ENCODE data around the gene TMEM53. TPM values are rescaled to one million over a fixed set of nuclear protein-coding genes. Genes with fewer than 3 reads are reported as not detected.

TMEM53 gene
- total RNA-seq, 1 experiment from 2014 or later = 6.2 TPM

GRCh38 chr1:44685881-44686280 is 11.6 kb upstream of the TMEM53 start:
- H2BK5ac ChIP-seq (ENCODE audit: insufficient read length, low read length) = no peak overlapping the region
- H2BK12ac ChIP-seq (ENCODE audit: insufficient read length, low read depth, low read length) = no peak overlapping the region
- H3K4ac ChIP-seq (ENCODE audit: low read depth, low read length) = no peak overlapping the region
- Mint-ChIP-seq H3K4me3 (no peak overlapping the region), H3K27ac (peak overlapping the region; percentile 7 to 66 (median 54); a peak in 2 of 7 replicates), H3K9me3 (no peaks in the 10 kb centered on the region; a peak in 1 of 5 replicates), H3K36me3 (ENCODE audit: insufficient read depth in 1 of 3, low read depth in 3 of 3) (peaks cover 0 to 5% (median 0%) of the 10 kb centered on the region in 3 experiments; a peak in 2 of 7 replicates), H3K27me3 (ENCODE audit: low read depth) (no peaks in the 10 kb centered on the region; the same call in 1 of the 2 replicates), H3K4me1 (peaks cover 28 to 38% of the 10 kb centered on the region in 2 experiments)
- H3K27ac ChIP-seq (ENCODE audit: insufficient read length, low read depth, low read length) = no peak overlapping the region
- no peaks in the 10 kb centered on the region for H3K23me2 ChIP-seq (ENCODE audit: insufficient read length, low read depth, low read length, poor library complexity, severe bottlenecking)
- H2BK120ac ChIP-seq (ENCODE audit: low read depth, low read length, poor library complexity, severe bottlenecking) = no peak overlapping the region
- no peaks in the 10 kb centered on the region for H3K79me1 ChIP-seq (ENCODE audit: insufficient read depth, low read depth, low read length, poor library complexity, severe bottlenecking)
- no peak overlapping the region for H2AK5ac ChIP-seq (ENCODE audit: insufficient read length, low read length)
- H3T11ph ChIP-seq (ENCODE audit: low read length) = no peak overlapping the region
- no peak overlapping the region for H4K8ac ChIP-seq (replicated peaks; ENCODE audit: insufficient read length, low read depth, low read length)
- no peak overlapping the region for H3K9ac ChIP-seq (ENCODE audit: extremely low read depth, insufficient read length, low read length)
- no peaks in the 10 kb centered on the region for H3K27me3 ChIP-seq (ENCODE audit: insufficient read depth, low read length)
- H2BK20ac ChIP-seq (ENCODE audit: low read depth, low read length, poor library complexity, severe bottlenecking) = no peak overlapping the region
- H4K5ac ChIP-seq (ENCODE audit: insufficient read length, low read depth, low read length) = no peak overlapping the region
- H3K79me2 ChIP-seq (ENCODE audit: insufficient read depth, low read length) = no peaks in the 10 kb centered on the region
- H3K18ac ChIP-seq (ENCODE audit: insufficient read length, low read depth, low read length) = no peak overlapping the region
- no peak overlapping the region for H3K4me2 ChIP-seq (ENCODE audit: insufficient read depth, insufficient read length, low read length)
- no peak overlapping the region for H3K23ac ChIP-seq (ENCODE audit: insufficient read length, low read depth, low read length)
- H3K14ac ChIP-seq (ENCODE audit: insufficient read depth, low read length) = no peak overlapping the region
- TF ChIP-seq CTCF (conservative IDR thresholded peaks at IDR 0.05) = no peak
- no CpG with 5 or more reads among the region's 8 CpGs for WGBS (ENCODE audit: extremely low coverage, insufficient read length, low lambda C conversion rate)
- H3K56ac ChIP-seq (ENCODE audit: insufficient read length, low read depth, low read length) = no peak overlapping the region
- peaks cover 12% of the 10 kb centered on the region; the same call in 1 of the 2 replicates for H3K4me1 ChIP-seq (ENCODE audit: insufficient read depth, low read length)
- no peaks in the 10 kb centered on the region for H3K9me3 ChIP-seq (ENCODE audit: control insufficient read depth, low read depth, low read length)
- H2BK15ac ChIP-seq (ENCODE audit: low read depth, low read length) = no peak overlapping the region
- no peaks in the 10 kb centered on the region for H4K20me1 ChIP-seq (ENCODE audit: control insufficient read depth, insufficient read depth, insufficient read length)
- H2AFZ ChIP-seq (ENCODE audit: low read length) = no peak overlapping the region
- DNase-seq = no peak
- H4K91ac ChIP-seq (ENCODE audit: insufficient read length, low read depth, low read length) = no peak overlapping the region
